CD4-positive, alpha-beta T cell (primary cell): ENCODE measurements around the gene FIBCD1. TPM values are rescaled to one million over a fixed set of nuclear protein-coding genes. Genes with fewer than 3 reads are reported as not detected.

ENCODE experiments used
- ATAC-seq: fragments of 200-7000 bp; cut with Tn5 transposase; one replicate; pipeline ENCODE4 v1.10.0; 2022; ENCODE audit warnings: mild to moderate bottlenecking; ENCODE audit not compliant: poor library complexity
- CTCF ChIA-PET: fragments of 350-600 bp; sonication (Branson Sonifier 250); formaldehyde crosslinking; loops from one replicate; lab custom pipeline; 2021; ENCODE audit warnings: antibody characterized with exemption, inconsistent platforms; lab: Charles Lee
- POLR2A ChIA-PET: fragments of 350-600 bp; sonication (Branson Sonifier 250); formaldehyde crosslinking; loops from one replicate; lab custom pipeline; 2021; ENCODE audit warnings: antibody characterized with exemption, inconsistent platforms; lab: Charles Lee
- DNase-seq, 14 experiments: peaks; one replicate each; pipeline ENCODE4 v3.0.0-alpha.2; 2013 to 2020; ENCODE audit warnings: mixed read lengths in 2 of 14
- H3K27ac ChIP-seq, 2 donors: one replicate each; pipeline versions ENCODE4 v1.5.1 to v1.7.0; 2013; ENCODE audit warnings: low read length in 2 of 2, low read depth in 1 of 2, mild to moderate bottlenecking in 1 of 2
- H3K27me3 ChIP-seq, 2 experiments: 1 replicate in 1 of 2; 2 replicates in 1 of 2; pipeline versions ENCODE4 v1.6.1 to v1.7.0; 2013; ENCODE audit warnings: low read length in 2 of 2, control low read depth in 1 of 2, mild to moderate bottlenecking in 1 of 2, moderate library complexity in 1 of 2; ENCODE audit not compliant: insufficient read depth in 2 of 2, control insufficient read depth in 1 of 2
- H3K36me3 ChIP-seq: one replicate; pipeline ENCODE4 v1.6.1; 2013; ENCODE audit warnings: low read length, control low read depth; ENCODE audit not compliant: insufficient read depth
- H3K4me1 ChIP-seq: one replicate; pipeline ENCODE4 v1.6.1; 2013; ENCODE audit warnings: low read length, control low read depth; ENCODE audit not compliant: insufficient read depth
- H3K4me3 ChIP-seq: one replicate; pipeline ENCODE4 v1.5.1; 2013; ENCODE audit warnings: mild to moderate bottlenecking, low read length, moderate library complexity
- H3K9me3 ChIP-seq, 2 experiments: 1 replicate in 1 of 2; 2 replicates in 1 of 2; pipeline versions ENCODE4 v1.6.1 to v1.7.0; 2013; ENCODE audit warnings: low read length in 2 of 2, mild to moderate bottlenecking in 2 of 2, control low read depth in 1 of 2, moderate library complexity in 1 of 2; ENCODE audit not compliant: control insufficient read depth in 1 of 2, insufficient read depth in 1 of 2
- H3K27ac Mint-ChIP-seq: one replicate; pipeline ENCODE4 v1.8.0; 2020; ENCODE audit warnings: mixed read lengths
- H3K27me3 Mint-ChIP-seq: one replicate; pipeline ENCODE4 v1.8.0; 2021; ENCODE audit warnings: mixed read lengths
- H3K36me3 Mint-ChIP-seq: one replicate; pipeline ENCODE4 v1.8.0; 2021; ENCODE audit warnings: low read depth, mixed read lengths
- H3K4me1 Mint-ChIP-seq: one replicate; pipeline ENCODE4 v1.8.0; 2021; ENCODE audit warnings: low read depth, mixed read lengths
- H3K4me3 Mint-ChIP-seq: one replicate; pipeline ENCODE4 v1.8.0; 2020; ENCODE audit warnings: mild to moderate bottlenecking, mixed read lengths
- H3K9me3 Mint-ChIP-seq: one replicate; pipeline ENCODE4 v1.8.0; 2020; ENCODE audit warnings: mixed read lengths
- intact Hi-C, 2 experiments: fragments of 100-400 bp; cut with DNase I in 1 of 2; cut with micrococcal nuclease in 1 of 2; formaldehyde crosslinking; loops; one replicate each; pipeline versions ENCODE4 v1.15.1 to v1.9.0; 2023 to 2025; cut with DNase I, micrococcal nuclease
- total RNA-seq, 174 experiments: library from RNA in 2 of 174; stranded (reverse) in 2 of 174; gene quantifications; one replicate each; pipeline ENCODE4 v1.2.3 and lab custom pipeline; 2021 to 2026
- TF ChIP-seq, protein P1 (sequence below): fragments of 200-600 bp; IDR thresholded peaks from one replicate; pipeline ENCODE4 v1.8.0; 2022; ENCODE audit warnings: antibody characterized with exemption, mild to moderate bottlenecking

FIBCD1 gene
- total RNA-seq, 2 experiments from 2014 or later = not detected

DNA sequence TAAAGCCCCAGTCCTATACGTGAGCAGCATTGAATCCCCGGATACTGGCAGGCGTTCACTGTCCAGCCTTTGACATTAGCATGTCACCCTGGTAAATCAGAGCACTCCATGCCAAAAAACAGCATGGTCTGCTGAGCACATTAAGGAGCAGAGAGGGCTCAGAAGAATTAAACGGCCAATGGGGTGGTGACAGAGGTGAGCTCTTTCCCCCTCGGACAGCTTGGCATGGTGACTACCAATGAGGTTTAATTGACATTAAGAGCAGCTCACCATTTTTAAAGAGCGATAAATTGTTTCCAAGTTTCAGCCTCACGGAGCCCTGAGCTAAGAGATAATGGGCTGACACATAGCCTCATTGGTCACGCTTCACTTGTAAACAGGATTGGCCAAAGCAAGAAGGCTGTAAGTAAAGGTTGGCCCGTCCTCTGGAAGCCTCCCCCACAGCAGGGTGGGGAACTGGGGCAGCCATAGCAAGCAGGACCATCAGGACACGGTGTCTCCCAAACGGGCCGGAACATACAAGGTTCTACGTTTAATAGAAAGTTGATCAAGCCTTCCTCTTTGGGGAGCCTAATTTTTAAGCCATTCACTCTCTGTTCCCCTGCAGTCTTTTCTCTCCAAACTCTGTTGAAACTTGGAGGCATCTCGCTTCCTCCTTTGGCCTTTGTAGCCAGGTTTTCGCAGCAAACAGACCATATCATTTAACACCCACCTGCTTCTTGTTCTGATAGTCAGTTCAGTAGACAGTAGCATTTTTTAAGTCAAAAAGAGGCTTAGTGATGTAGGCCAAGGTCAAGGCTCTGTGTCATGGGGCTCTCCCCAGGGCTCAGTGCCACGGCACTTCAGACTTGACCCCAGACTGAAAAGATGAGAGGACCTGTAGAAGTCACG is 68.3 kb downstream of the FIBCD1 start:
- Mint-ChIP-seq H3K4me3 (no peak overlapping the region), H3K27me3 (no peaks in the 10 kb centered on the region), H3K27ac (no peak overlapping the region), H3K36me3 (peaks cover 67% of the 10 kb centered on the region), H3K9me3 (no peaks in the 10 kb centered on the region), H3K4me1 (peaks cover 5% of the 10 kb centered on the region)
- no peak for ATAC-seq
- TF ChIP-seq, protein P1, sequence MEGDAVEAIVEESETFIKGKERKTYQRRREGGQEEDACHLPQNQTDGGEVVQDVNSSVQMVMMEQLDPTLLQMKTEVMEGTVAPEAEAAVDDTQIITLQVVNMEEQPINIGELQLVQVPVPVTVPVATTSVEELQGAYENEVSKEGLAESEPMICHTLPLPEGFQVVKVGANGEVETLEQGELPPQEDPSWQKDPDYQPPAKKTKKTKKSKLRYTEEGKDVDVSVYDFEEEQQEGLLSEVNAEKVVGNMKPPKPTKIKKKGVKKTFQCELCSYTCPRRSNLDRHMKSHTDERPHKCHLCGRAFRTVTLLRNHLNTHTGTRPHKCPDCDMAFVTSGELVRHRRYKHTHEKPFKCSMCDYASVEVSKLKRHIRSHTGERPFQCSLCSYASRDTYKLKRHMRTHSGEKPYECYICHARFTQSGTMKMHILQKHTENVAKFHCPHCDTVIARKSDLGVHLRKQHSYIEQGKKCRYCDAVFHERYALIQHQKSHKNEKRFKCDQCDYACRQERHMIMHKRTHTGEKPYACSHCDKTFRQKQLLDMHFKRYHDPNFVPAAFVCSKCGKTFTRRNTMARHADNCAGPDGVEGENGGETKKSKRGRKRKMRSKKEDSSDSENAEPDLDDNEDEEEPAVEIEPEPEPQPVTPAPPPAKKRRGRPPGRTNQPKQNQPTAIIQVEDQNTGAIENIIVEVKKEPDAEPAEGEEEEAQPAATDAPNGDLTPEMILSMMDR = no peak
- Histone ChIP-seq H3K36me3 (peaks cover 40% of the 10 kb centered on the region), H3K9me3 (no peaks in the 10 kb centered on the region), H3K27ac (no peak overlapping the region), H3K4me1 (no peaks in the 10 kb centered on the region), H3K4me3 (no peak overlapping the region), H3K27me3 (no peaks in the 10 kb centered on the region)
- POLR2A ChIA-PET = no interaction called here
- CTCF ChIA-PET = interaction anchor here (1.7 kb wide), 1 partner anchor 175 kb away, joined by 6 read pairs; no protein-coding TSS in a partner anchor
- intact Hi-C loops = no loop called here
- DNase-seq = no peak

DNA sequence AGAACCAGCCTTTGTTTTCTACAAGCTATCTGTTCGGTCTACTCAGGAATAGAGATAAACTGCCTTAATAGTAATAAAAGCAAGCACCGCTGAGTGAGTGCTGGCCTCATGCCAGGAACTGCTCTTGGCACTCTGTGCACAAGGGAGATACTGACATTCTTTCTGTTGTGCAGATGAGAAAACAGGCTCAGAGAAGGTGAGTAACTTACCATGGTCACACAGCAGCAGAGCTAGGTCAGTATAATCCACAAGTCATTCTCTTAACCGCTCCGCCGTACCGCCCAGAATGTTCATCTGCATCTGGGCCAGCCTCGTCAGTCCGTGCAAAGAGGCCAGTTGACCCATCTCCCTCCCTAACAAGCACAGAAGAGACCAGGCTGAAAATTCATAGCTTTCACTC is 69.8 kb downstream of the FIBCD1 start:
- H3K27ac Mint-ChIP-seq = no peak overlapping the region
- intact Hi-C loops = no loop called here
- no peak overlapping the region for H3K4me3 Mint-ChIP-seq
- no peak overlapping the region for H3K4me3 ChIP-seq
- no peaks in the 10 kb centered on the region for H3K4me1 ChIP-seq
- H3K9me3 ChIP-seq = no peaks in the 10 kb centered on the region
- H3K27me3 ChIP-seq = no peaks in the 10 kb centered on the region
- no peaks in the 10 kb centered on the region for H3K9me3 Mint-ChIP-seq
- TF ChIP-seq, protein P1 = no peak
- H3K27ac ChIP-seq = no peak overlapping the region
- POLR2A ChIA-PET = interaction anchor here (0.7 kb wide), 1 partner anchor 79 kb away, joined by 3 read pairs; no protein-coding TSS in a partner anchor
- ATAC-seq = no peak
- peaks cover 59% of the 10 kb centered on the region for H3K36me3 Mint-ChIP-seq
- CTCF ChIA-PET = interaction anchor here (1.7 kb wide), 1 partner anchor 177 kb away, joined by 6 read pairs; no protein-coding TSS in a partner anchor
- peaks cover 5% of the 10 kb centered on the region for H3K4me1 Mint-ChIP-seq
- no peak for DNase-seq
- H3K27me3 Mint-ChIP-seq = no peaks in the 10 kb centered on the region
- H3K36me3 ChIP-seq = peaks cover 32% of the 10 kb centered on the region

DNA sequence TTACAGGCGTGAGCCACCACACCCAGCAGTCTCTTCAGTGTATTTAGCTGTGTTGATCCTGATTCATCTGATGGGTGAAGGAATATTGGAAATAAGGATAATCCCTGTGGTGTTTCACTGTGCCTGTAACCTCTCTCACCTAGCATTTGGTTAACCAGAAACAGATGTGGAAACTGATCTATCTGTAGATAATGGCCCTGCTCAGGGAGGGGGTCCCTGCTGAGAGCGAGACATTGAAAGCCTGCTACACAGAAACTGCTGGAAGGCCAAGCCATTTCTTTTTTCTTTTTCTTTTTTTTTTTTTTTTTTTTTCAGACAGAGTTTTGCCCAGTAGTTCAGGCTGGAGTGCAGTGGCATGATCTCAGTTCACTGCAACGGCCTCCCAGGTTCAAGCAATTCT is 70.8 kb downstream of the FIBCD1 start:
- H3K27ac ChIP-seq = no peak overlapping the region
- H3K27me3 Mint-ChIP-seq = no peaks in the 10 kb centered on the region
- no peaks in the 10 kb centered on the region for H3K9me3 ChIP-seq
- no peaks in the 10 kb centered on the region for H3K9me3 Mint-ChIP-seq
- no peak overlapping the region for H3K4me3 ChIP-seq
- H3K36me3 Mint-ChIP-seq = peaks cover 49% of the 10 kb centered on the region
- TF ChIP-seq, protein P1 = no peak
- peaks cover 5% of the 10 kb centered on the region for H3K4me1 Mint-ChIP-seq
- no peaks in the 10 kb centered on the region for H3K4me1 ChIP-seq
- DNase-seq = no peak
- ChIA-PET CTCF (no interaction called here), POLR2A (no interaction called here)
- no peak overlapping the region for H3K4me3 Mint-ChIP-seq
- ATAC-seq = no peak
- intact Hi-C loops = no loop called here
- H3K27ac Mint-ChIP-seq = no peak overlapping the region
- H3K27me3 ChIP-seq = no peaks in the 10 kb centered on the region
- peaks cover 22% of the 10 kb centered on the region for H3K36me3 ChIP-seq
